Measurements from ENCODE around the gene UGT1A6.

The UGT1A6 gene

GRCh38 chr2:233819884-233820773 lies 127.4 kb downstream of the UGT1A6 start:
- DNase-seq (ENCODE audit: low spot score) = peak; percentile 36

GRCh38 chr2:233820774-233821105 lies 128.1 kb downstream of the UGT1A6 start:
- DNase-seq (ENCODE audit: low spot score) = no peak

GRCh38 chr2:233821196-233821595 lies 128.5 kb downstream of the UGT1A6 start:
- no peak for DNase-seq (ENCODE audit: low spot score)

- no peak for DNase-seq (ENCODE audit: low spot score)
Measured at GRCh38 chr2:233821709-233822100, 129.0 kb downstream of the UGT1A6 start.

GRCh38 chr2:233822101-233822771 lies 129.5 kb downstream of the UGT1A6 start:
- DNase-seq (ENCODE audit: low spot score) = no peak
